SH-SY5Y (cell line): ENCODE data around the gene LENEP.

Source experiments
- GATA2 ChIP-seq: IDR thresholded peaks from 2 replicates; pipeline ENCODE4 v1.6.1; 2011; ENCODE audit warnings: mild to moderate bottlenecking, low read depth, low read length
- GATA3 ChIP-seq: IDR thresholded peaks from 2 replicates; pipeline ENCODE4 v1.6.1; 2011; ENCODE audit warnings: low read depth, mild to moderate bottlenecking, low read length, moderate library complexity

Gene LENEP

GRCh38 chr1:154982897-154983648 is 10.3 kb upstream of the LENEP start, which contains the start of gene FLAD1:
TSS of gene FLAD1 (plus strand) at chr1:154983344. CDS start at chr1:154983695, 351 bp downstream.
- TF ChIP-seq GATA3 = no peak
- TF ChIP-seq GATA2 = no peak

GRCh38 chr1:154983776-154984466 is 9.5 kb upstream of the LENEP start:
- no peak for TF ChIP-seq GATA3
- no peak for TF ChIP-seq GATA2

- no peak for TF ChIP-seq GATA3
- no peak for TF ChIP-seq GATA2
Measured at GRCh38 chr1:154987326-154987725, 6.1 kb upstream of the LENEP start.

- TF ChIP-seq GATA2 (no peak), GATA3 (no peak)
Measured at GRCh38 chr1:154988058-154988954, 5.1 kb upstream of the LENEP start.

- TF ChIP-seq GATA2 = no peak
- no peak for TF ChIP-seq GATA3
Measured at GRCh38 chr1:154989195-154989860, 4.1 kb upstream of the LENEP start.

- TF ChIP-seq GATA2 (no peak), GATA3 (no peak)
Measured at GRCh38 chr1:154990276-154990675, 3.1 kb upstream of the LENEP start.

GRCh38 chr1:154992721-154993571 is 440 bp upstream of the LENEP start:
- no peak for TF ChIP-seq GATA3
- TF ChIP-seq GATA2 = no peak

GRCh38 chr1:154994269-154994587 is 842 bp downstream of the LENEP start:
- no peak for TF ChIP-seq GATA2

- TF ChIP-seq GATA3 (no peak), GATA2 (no peak)
Measured at GRCh38 chr1:154994591-154994990, 1.2 kb downstream of the LENEP start.

- TF ChIP-seq GATA2 = no peak
- TF ChIP-seq GATA3 = no peak
Measured at GRCh38 chr1:154996966-154997701, 3.7 kb downstream of the LENEP start.

GRCh38 chr1:154998201-154998780 is 4.9 kb downstream of the LENEP start:
- TF ChIP-seq GATA3 (no peak), GATA2 (no peak)

GRCh38 chr1:154998818-154999570 is 5.6 kb downstream of the LENEP start:
- TF ChIP-seq GATA3 (no peak), GATA2 (peak; percentile 92)
